ENCODE measurements around the gene HERC2.

The HERC2 gene

GRCh38 chr15:28096670-28097431 lies 225.1 kb downstream of the HERC2 start:
- no peak for DNase-seq (ENCODE audit: low read depth, low spot score)

GRCh38 chr15:28096411-28096669 lies 225.6 kb downstream of the HERC2 start:
- DNase-seq (ENCODE audit: low read depth, low spot score) = no peak

GRCh38 chr15:28094732-28095521 lies 227.1 kb downstream of the HERC2 start:
- DNase-seq (ENCODE audit: low read depth, low spot score) = no peak

- DNase-seq (ENCODE audit: low read depth, low spot score) = no peak
Measured at GRCh38 chr15:28093752-28094535, 228.0 kb downstream of the HERC2 start.

- no peak for DNase-seq (ENCODE audit: low read depth, low spot score)
Measured at GRCh38 chr15:28091313-28091712, 230.7 kb downstream of the HERC2 start.

- DNase-seq (ENCODE audit: low read depth, low spot score) = no peak
Measured at GRCh38 chr15:28086175-28086703, 235.7 kb downstream of the HERC2 start.

- no peak for DNase-seq (ENCODE audit: low read depth, low spot score)
Measured at GRCh38 chr15:28085489-28086174, 236.3 kb downstream of the HERC2 start.

GRCh38 chr15:28084547-28084946 lies 237.4 kb downstream of the HERC2 start:
- no peak for DNase-seq (ENCODE audit: low read depth, low spot score)

GRCh38 chr15:28082891-28083684 lies 238.9 kb downstream of the HERC2 start:
- DNase-seq (ENCODE audit: low read depth, low spot score) = no peak

- no peak for DNase-seq (ENCODE audit: low read depth, low spot score)
Measured at GRCh38 chr15:28081594-28081993, 240.4 kb downstream of the HERC2 start.

GRCh38 chr15:28080386-28080785 lies 241.6 kb downstream of the HERC2 start:
- no peak for DNase-seq (ENCODE audit: low read depth, low spot score)

GRCh38 chr15:28079313-28079969 lies 242.5 kb downstream of the HERC2 start:
- DNase-seq (ENCODE audit: low read depth, low spot score) = no peak

- no peak for DNase-seq (ENCODE audit: low read depth, low spot score)
Measured at GRCh38 chr15:28078191-28078719, 243.7 kb downstream of the HERC2 start.

GRCh38 chr15:28075573-28075972 lies 246.4 kb downstream of the HERC2 start:
- no peak for DNase-seq (ENCODE audit: low read depth, low spot score)

GRCh38 chr15:28068930-28069329 lies 253.0 kb downstream of the HERC2 start:
- DNase-seq (ENCODE audit: low read depth, low spot score) = no peak

GRCh38 chr15:28066231-28066630 lies 255.7 kb downstream of the HERC2 start:
- DNase-seq (ENCODE audit: low read depth, low spot score) = no peak

Measured in activated naive CD8-positive, alpha-beta T cell treated with anti-CD3 and anti-CD28 coated beads, Interleukin-2, amount 50 U/mL, for 16 hours (primary cell).